GM21381 (cell line): Measurements from ENCODE around the gene SF3B4.
A peak's percentile ranks its signal among the peaks of the same experiment; 100 is the strongest.

Experiments
- ATAC-seq: cut with Tn5 transposase; IDR thresholded peaks from one replicate; pipeline ENCODE4 v1.9.1; 2021; ENCODE audit warnings: mild to moderate bottlenecking, moderate library complexity; ENCODE audit not compliant: unreplicated experiment

The SF3B4 gene

DNA sequence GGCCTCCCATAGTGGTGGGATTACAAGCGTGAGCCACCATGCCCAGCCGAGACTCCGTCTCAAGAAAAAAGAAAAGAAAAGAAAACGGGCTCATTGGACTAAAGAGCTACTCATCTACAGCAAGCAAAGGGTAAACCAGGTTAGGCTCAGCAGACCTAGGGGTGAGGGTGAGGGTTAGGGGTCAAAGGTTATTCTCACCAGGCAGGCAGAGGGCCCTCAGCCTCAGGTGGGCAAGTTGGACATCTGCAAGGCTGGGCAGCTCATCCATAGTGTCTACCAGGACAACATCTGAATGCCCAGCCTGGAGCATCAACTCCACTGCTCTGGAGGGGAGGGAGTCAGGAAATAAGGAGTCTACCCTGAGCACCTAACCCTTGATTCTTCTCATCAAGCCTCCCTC lies 5.6 kb upstream of the SF3B4 start:
- ATAC-seq, result no peak

DNA sequence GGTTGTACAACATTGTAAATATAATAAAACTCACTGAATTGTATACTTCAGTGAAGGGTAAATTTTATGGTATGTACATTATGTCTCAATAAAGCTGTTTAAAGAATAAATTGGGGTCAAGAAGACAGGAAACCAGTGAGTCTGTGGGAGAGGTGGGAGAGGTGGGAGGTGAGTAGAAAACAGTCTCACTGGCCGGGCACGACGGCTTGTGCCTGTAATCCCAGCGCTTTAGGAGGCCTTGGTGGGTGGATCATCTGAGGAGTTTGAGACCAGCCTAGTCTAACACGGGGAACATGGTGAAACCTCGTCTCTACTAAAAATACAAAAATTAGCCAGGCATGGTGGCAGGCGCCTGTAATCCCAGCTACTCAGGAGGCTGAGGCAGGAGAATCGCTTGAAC lies 4.9 kb upstream of the SF3B4 start:
- no peak for ATAC-seq

DNA sequence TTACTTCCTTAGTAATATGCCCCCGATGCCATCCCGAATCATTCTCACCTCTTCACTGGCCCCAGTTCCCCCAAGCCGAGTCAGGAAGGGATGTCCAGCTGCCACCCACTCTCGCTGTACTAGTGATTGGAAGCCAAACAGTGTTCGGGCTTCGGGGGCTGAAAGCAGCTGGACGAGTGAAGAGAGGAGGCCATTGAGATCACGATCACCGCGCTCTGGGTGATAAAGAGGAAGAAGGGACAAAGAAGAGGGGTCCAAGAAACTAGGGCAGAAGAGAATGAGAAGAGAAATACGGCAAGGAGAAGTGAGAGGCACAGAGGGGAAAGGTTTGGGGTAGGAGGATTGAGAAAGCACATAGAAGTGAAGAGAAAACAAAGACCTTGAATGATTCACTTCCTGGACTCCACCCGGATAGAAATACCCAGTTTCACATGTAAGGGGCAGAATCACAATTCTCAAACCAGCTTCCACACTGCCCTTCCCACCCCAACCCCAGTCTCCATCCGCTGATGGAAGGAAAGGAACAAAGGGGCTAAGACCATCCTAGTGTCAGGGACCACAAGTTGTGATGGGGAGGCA lies 3.7 kb upstream of the SF3B4 start:
- no peak for ATAC-seq

DNA sequence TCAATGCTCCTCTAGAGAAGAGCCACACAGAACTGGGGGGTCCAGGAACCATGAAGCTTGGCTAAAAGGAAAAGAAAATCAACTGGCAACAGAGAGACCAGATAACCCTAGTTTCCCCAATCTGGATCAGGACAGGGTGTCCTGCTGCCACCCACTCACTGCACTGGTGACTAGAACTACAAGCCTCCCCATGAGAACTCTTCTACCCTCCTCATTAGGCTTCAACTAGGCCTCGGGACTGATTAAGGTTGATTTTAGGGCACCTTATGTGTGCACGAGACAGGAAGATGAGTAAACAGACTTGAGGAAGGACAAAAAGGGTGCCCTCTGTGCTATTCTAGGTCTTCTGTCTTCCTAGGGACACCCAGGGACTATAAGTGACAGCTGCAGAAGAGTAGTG lies 2.3 kb upstream of the SF3B4 start:
- no peak for ATAC-seq

DNA sequence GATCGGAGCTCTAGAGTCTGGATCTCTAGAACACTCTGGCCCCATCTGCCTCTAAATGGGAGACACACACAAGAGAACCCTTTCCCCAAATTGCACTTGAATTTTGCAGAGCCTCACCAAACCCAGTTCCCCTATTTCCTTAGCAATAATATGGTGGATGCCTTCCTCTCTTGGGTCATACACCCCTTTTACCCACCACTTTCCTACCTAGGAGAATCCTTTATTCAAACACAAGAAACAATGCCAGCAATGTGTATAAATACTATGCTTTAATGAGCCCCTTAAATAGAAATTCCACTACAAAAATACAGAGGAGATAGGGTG lies 760 bp upstream of the SF3B4 start:
- ATAC-seq, result no peak

DNA sequence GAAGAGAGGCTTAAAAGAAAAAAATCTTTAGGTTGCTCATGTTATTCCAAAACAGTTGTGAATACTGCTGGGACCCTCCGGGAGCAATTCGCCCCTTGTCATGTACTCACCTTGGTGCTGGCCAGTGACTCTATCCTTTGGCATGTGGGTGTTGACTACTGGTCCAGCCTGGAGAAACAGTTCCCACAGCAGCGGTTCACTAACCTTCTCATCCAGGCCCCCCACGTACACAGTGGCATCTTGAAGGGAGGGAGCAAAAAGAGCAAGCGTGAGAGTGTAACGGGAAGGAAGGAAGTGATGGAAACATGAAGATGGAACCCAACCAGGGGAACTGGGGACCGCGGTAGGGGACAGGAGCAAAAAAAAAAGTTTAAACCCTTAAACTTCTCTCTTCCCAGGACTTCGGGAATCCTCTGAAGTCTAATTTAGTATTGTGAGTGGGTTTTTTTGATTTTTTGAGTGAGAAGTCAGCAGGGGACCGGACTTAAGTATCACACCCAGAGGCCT lies 494 bp downstream of the SF3B4 start:
- ATAC-seq, result no peak

DNA sequence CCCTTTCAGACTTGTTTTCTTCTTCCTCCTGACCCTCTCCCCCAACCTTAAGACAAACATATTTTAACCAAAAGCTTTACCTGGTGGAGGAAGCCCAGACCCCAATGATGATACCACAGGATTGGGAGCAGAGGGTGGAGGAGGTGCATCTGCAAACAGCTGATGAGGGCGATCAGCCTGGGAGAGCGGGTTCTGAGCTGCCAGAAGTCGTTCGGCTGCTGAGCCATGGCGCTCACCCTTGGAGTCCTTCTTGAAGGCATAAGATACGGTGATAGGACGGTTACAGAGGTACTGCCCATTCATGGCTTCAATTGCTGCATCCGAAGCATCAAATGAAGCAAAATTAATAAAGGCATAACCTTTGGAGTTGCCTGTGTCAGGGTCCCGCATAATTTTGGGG lies 1.3 kb downstream of the SF3B4 start:
- ATAC-seq, result no peak

DNA sequence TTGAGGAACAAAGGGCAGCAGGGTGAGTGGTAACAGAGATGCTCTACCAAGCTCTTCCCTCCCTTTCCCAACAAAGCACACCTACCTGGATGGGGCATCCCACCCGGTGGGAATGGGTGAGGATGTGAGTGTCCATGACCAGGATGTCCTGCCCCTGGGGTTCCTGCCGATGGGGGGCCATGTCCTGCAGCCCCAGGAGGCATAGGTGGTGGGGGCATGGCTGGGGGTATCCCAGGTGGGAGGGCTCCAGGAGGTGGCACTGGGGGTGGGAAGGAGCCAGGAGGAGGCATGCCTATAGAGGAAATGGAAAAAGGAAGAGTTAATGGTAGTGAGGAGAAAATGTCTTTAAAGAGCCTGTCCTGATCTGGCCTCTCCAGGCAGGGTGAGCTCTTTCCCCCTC lies 1.9 kb downstream of the SF3B4 start:
- ATAC-seq, result no peak

DNA sequence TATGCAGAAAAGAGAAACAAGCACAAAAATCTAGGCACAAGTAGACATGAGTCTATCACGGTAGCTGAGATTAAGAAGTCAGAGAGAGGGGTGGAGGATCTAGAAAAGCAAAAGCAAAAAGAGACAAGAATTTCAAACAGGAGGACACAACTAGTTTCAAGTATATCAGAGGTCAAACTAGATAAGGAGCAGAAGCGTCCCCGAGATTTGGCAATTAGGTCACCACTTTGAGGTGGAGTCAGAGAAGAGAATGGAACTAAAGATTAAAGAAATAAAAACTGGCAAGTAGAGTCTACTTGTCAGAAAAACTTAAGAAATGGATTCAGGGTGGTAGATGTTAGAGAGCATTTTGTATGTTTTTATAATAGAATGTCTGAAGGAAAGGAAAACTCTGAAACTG lies 2.3 kb downstream of the SF3B4 start:
- no peak for ATAC-seq

DNA sequence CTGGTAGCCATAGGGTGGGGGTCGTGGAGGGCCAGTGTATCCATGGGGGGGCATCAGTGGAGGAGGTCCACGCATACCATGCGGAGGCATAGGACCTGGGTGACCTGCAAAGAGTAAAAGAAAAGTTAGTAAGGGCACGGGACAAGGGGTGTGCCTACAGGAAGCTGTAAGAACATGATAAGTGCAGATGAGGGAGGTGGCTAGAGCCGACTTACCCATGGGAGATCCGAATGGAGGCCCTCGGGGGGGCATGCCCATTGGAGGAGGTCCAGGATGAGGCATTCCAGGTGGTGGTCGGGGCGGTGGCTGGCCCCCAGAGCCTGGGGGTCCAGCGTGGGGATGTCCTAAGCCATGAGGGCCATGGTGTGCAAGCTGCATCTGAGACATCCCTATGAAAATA lies 4.0 kb downstream of the SF3B4 start:
- ATAC-seq, result no peak

DNA sequence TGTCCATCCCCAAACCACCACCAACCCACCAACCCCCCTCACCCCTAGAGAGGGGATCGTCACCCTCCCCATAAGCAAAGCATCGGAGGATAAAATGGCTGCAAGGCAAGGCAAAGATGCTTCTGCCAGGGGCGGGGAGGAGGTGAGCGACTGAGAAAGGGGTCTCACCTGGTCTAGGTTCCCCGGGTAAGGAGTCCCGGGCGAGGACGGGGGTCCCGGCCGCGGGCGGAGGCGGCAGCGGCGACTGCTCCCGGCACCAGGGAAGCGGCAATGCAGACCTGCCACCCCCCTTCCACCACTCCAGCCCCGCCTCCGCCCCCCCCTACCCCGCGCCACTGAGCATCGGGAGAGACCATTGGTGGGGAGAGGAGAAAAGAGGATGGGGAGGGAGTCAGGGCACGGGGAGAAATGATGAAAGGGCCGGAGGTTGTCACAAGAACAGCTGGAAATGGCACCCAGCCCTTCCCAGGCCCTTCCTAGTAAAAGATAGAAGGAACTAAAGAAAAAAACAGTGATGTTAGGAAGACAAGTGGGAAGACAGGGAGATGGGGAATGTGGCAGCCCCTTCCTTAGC lies 9.9 kb downstream of the SF3B4 start, which contains the start of gene SV2A:
Gene SV2A (minus strand): TSS at position 274 of the 574 bp plus-strand sequence. CDS start 4,004 bp downstream, outside the sequence.
- no peak for ATAC-seq

DNA sequence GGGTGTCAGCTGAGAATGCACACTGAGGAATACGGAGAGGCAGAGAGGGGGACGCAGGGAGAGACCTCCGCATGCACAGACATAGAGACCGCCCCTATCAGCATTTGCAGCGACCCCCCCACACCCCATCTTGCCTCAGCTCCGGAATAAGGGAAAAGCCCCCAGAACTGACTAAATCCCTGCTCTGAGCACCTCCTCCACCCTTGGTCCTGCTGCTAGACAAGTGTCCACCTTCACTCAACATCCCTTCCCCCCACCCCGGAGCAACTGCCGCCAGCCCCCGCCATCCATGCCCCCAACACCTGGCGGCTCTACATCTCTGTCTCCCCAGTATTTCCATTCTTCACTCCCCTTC lies 10.7 kb downstream of the SF3B4 start:
- no peak for ATAC-seq

DNA sequence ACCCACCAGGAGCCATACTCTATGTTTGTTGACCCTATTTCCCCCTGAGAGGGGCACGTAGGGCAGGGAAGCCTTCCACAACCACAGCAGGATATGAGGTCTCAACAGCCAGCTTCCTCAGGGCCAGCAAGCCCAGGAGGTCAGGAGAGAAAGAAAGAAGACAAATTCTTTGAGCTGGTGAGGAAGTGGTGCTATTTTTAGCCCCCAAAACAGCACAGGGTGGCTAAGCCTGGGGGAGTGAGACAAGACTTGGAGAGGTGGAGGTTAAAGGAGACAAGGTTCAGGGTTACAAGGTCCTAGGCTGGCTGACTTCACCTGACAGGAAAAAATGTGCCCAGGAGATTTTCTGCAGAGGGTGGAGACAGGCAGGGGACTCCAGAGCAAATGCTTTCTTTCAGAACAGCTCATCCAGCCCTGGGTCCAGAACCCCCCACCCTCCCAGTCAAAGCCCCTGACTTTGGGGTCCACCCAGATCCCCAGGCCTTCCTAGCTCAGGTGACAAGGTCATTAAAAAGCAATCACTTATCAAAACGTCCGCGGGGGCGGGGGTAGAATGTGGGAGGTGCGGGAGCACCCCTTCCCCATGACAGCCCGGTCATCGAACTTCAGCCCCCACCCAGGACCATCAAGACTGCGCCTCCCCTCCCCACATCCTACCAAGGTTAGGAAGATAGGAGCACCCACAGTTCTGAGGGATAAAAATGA lies 11.3 kb downstream of the SF3B4 start:
- no peak for ATAC-seq

DNA sequence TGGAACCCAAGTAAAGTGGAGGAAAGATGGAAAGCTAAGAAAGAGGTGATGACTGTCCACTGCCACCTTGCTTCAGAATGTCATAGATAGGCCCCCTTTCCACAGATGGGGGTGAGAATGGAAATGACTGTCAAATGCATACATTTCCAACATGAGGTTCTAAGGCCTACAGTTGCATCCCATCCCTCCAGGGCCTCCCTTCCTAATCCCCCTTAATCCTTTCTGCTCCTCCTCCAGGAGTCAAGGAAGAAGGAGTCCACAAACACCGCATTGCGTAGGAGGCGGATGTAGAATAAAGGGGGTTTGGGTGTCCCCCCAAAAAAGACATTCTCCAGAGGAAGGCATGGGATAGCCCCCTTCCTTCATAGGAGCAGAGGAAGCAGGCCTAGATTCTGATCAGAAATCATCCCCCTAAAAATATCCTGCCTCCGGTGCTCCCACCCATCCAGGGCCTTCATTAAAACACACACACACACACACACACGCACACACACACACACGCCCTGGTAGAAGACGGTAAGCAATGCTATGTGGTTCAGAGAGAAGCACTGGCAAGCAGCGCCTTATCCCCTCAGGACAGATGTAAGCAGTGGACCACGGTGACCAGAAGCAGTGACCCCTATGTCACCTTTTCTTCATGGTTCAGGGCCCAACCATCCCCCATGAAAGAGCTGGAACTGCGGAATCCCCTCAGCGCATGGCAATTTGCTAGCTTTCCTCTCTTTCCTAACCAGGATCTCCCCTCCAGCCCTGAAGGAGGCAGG lies 12.0 kb downstream of the SF3B4 start:
- ATAC-seq, result no peak

DNA sequence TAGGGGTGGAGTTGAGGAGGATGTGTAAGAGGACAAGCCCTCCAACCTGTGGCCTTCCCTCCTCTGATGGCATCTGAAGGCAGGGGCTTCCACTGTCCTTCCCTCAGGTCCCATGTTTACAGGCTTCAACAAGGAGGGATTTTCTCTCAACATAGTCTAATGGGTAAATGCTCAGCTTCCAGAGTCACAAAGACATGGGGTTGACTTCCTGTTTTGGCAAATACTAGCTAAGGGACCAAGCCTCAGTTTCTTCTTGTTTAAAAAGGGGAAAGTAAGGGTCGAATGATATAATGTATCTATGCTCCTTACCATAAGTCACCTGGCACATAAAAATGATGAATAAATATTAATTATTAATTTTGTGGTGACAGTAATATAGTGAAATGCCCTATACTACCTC lies 13.1 kb downstream of the SF3B4 start:
- no peak for ATAC-seq

DNA sequence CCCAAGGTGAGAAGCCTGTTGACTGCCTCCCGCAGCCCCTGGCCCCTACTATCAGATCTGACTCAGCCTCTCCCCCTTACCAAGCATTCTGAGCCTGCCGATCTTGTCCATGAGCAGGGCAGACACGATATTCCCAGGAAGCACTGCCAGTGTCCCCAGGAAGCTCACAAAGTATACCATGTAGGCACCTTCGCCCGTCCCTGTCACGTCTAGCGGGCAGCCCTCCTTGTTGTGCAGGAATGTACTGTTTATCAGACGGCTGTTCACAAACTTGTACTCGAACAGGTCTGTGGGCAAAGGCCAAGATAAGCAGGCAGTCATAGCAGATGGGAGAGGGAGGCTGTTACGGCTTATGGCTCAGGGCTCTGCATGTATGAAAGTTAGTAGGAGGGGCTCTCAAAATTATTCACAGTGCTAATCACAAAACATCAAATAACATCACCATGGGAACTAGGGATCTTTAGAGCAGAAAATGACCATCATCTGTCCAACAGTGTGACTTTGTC lies 21.0 kb downstream of the SF3B4 start:
- no peak for ATAC-seq

DNA sequence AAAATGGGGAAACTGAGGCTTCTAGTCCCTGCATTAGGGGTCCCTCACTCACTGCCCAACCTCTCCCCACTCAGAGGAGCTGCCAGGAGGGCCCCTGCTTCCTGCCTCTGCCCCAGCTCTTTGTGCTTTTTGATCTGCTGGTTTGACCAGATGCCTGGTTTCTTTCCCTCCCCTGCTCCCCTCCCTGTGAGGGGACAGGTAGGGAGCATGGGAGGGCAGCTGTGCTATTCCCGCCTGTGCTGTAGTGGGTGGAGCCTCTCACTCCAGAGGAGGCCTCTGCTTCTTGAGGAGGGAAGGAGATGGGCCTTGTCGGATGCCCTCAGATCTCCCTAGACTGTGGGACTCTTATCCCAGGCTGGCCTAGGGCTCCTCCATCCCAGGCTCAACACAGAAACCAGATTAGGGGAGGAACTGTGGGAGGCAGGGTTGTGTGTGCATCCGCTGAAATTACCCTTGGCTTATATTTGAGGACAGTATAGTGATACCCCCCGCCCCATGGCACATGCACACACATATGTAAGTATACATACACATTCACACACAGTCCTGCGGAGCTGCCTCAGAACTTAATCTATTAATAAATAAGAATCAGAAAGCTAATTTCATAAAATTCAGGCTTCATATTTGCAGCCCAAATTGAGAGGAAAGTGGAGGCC lies 23.6 kb downstream of the SF3B4 start:
- no peak for ATAC-seq

DNA sequence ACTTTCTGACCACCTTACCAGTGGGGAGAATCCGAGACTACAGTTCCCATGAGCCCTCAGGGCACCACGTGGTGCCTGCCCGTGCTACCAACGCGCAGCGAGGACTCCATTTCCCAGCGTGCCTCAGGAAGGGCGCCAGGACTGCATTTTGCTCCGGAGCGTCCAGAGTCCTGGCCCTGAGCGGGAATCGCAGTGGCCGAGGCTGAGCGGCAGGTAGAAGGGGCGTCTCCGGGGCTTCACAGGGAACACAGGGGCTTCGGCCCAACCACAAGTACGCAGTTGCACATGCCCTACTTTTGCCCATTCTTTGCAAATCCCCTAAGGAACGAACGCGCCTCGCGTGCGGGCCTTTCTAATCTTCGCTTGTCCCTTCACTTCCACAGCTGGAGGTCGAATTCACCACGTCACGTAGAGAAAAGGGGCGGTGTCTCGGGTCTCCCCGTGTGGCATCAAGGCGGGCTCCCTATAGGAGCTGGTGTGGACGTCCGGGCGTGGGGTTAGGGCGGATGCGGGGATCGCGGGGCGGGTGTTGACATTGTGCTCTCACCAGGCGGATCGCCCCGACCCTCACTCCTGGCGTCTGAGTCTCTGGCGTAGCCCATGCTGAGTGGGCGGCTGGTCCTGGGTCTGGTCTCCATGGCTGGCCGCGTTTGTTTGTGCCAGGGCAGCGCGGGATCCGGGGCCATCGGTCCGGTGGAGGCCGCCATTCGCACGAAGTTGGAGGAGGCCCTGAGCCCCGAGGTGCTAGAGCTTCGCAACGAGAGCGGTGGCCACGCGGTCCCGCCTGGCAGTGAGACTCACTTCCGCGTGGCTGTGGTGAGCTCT lies 27.9 kb downstream of the SF3B4 start, which contains the start of gene BOLA1:
Gene BOLA1 (plus strand): TSS at position 109 of the 825 bp plus-strand sequence. CDS start 492 bp downstream, at position 601.
- peak; percentile 94 for ATAC-seq

DNA sequence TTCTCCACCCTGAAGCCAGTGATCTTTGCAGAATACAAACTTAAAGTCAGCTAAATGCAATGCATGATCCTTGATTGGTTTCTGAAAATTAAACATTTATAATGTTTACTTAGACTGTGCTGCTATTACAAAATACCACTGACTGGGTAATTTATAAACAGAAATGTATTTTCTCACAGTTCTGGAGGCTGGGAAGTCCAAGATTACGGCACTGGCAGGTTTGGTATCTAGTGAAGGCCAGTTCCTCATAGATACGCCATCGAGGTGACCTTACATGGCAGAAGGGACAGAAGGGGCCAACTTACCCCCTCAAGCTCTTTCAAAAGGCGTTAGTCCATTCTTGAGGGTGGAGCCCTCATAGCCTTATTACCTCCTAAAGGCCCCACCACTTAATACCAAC lies 31.0 kb downstream of the SF3B4 start:
- no peak for ATAC-seq

DNA sequence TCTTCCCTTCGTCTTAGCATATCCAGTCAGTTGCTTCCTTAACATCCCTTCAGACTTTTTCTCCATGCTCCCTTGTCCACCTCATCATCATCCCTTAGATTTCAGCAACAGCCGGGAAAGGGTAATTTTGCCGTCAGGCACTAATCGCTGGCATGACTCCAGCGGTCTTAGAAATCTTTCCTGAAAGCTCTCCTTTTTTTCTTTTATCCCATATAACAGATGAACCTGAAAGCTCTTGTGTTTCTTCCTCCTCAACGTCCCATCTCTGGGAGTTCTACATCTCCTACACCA lies 38.7 kb downstream of the SF3B4 start:
- no peak for ATAC-seq
